ENCODE results near the gene HDAC9. TPM values are rescaled to one million over a fixed set of nuclear protein-coding genes. Genes with fewer than 3 reads are reported as not detected.

HDAC9 gene
- total RNA-seq, 1 experiment from 2014 or later = 11.3 TPM

DNA sequence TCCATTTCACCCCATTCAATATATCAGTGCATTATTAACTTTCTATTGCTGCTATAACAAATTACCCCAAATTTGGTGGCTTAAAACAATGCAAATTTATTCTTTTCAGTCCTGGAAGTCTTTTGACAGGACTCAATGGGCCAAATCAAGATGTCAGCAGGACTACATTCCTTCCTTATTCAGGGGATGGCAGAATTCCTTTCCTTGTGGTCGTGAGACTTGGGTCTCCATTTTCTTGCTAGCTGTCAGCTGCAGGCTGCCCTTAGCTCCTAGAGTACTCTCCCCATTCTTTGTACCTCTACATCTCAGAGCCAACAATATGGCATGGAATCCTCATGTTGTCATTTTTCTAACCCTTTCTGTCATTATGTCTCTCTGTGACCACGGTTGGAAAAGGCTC, 310.6 kb downstream of the HDAC9 start:
- no peaks in the 10 kb centered on the region for H3K9me3 Mint-ChIP-seq (ENCODE audit: unreplicated experiment)
- H3K4me3 Mint-ChIP-seq (ENCODE audit: unreplicated experiment) = no peak overlapping the region
- H3K27ac Mint-ChIP-seq (ENCODE audit: low read depth, unreplicated experiment) = no peak overlapping the region
- ChIA-PET POLR2A (no interaction called here), CTCF (no interaction called here)
- DNase-seq (ENCODE audit: unreplicated experiment) = no peak
- TF ChIP-seq, protein P1, sequence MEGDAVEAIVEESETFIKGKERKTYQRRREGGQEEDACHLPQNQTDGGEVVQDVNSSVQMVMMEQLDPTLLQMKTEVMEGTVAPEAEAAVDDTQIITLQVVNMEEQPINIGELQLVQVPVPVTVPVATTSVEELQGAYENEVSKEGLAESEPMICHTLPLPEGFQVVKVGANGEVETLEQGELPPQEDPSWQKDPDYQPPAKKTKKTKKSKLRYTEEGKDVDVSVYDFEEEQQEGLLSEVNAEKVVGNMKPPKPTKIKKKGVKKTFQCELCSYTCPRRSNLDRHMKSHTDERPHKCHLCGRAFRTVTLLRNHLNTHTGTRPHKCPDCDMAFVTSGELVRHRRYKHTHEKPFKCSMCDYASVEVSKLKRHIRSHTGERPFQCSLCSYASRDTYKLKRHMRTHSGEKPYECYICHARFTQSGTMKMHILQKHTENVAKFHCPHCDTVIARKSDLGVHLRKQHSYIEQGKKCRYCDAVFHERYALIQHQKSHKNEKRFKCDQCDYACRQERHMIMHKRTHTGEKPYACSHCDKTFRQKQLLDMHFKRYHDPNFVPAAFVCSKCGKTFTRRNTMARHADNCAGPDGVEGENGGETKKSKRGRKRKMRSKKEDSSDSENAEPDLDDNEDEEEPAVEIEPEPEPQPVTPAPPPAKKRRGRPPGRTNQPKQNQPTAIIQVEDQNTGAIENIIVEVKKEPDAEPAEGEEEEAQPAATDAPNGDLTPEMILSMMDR (IDR thresholded peaks at IDR 0.05; ENCODE audit: unreplicated experiment) = no peak
- no TSS peak for BruUV-seq (replicated peaks)
- no peaks in the 10 kb centered on the region for H3K27me3 Mint-ChIP-seq (ENCODE audit: insufficient read depth, unreplicated experiment)
- H3K36me3 Mint-ChIP-seq (ENCODE audit: insufficient read depth, unreplicated experiment) = no peaks in the 10 kb centered on the region
- intact Hi-C loops (cut with micrococcal nuclease) = no loop called here
- H3K4me1 Mint-ChIP-seq (ENCODE audit: insufficient read depth, unreplicated experiment) = peaks cover 6% of the 10 kb centered on the region

DNA sequence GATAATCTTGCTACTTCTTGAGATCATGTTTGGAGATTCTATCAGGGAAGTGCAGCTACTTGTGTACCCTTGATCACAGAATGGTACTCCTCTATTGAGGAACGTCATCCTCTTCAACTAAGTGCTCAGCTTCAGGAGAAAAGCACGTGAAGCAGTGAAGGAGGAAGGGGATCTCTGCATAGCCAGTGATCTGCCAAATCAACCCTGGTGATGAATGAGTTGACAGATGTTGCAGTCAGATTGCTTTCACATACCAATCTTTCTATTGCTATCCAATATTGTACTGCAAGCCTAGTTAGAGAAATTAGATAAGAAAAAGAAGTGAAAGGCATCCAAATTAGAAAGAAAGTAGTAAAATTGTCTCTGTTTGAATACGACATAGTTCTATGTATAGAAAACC, 312.5 kb downstream of the HDAC9 start:
- BruUV-seq (replicated peaks) = no TSS peak
- ChIA-PET POLR2A (no interaction called here), CTCF (no interaction called here)
- H3K9me3 Mint-ChIP-seq (ENCODE audit: unreplicated experiment) = peaks cover 7% of the 10 kb centered on the region
- no peak overlapping the region for H3K27ac Mint-ChIP-seq (ENCODE audit: low read depth, unreplicated experiment)
- intact Hi-C loops (cut with micrococcal nuclease) = no loop called here
- no peaks in the 10 kb centered on the region for H3K27me3 Mint-ChIP-seq (ENCODE audit: insufficient read depth, unreplicated experiment)
- H3K36me3 Mint-ChIP-seq (ENCODE audit: insufficient read depth, unreplicated experiment) = no peaks in the 10 kb centered on the region
- TF ChIP-seq, protein P1 (IDR thresholded peaks at IDR 0.05; ENCODE audit: unreplicated experiment) = no peak
- no peak overlapping the region for H3K4me3 Mint-ChIP-seq (ENCODE audit: unreplicated experiment)
- H3K4me1 Mint-ChIP-seq (ENCODE audit: insufficient read depth, unreplicated experiment) = peaks cover 6% of the 10 kb centered on the region
- DNase-seq (ENCODE audit: unreplicated experiment) = no peak

DNA sequence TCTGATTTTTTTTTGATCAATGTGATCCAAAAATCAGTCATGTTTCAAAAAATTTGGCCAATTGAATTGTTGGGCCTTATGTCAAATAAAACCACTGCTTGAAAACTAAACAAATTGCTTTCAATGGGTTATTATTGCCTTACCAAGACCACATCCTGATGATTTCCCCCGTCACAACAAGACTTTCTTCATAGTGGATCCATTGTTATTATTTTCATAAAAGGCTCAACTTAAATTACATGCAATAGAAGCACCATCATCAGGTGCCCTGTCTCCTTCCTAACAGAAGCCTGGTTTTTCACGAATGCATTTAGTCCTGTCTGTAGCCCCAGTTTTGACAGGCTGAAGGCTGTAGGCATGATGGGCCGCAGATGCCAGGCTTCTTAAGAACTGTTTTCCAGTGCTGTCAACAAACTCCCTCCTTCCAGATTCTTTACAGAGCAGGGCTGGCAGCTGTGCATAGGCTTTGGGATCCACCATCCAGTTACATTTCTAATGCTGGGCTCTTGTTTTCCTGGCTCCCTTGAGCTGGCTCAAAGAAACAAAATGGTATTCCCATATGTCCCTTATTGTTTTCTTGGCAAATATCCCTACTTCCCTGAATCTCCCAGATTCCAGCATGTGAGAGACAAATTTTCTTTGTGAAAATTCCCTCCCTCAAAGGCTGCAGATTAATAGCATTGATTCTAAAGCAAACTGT, 319.9 kb downstream of the HDAC9 start:
- Mint-ChIP-seq H3K27ac (ENCODE audit: low read depth, unreplicated experiment) (no peak overlapping the region), H3K9me3 (ENCODE audit: unreplicated experiment) (peaks cover 8% of the 10 kb centered on the region), H3K4me3 (ENCODE audit: unreplicated experiment) (no peak overlapping the region), H3K36me3 (ENCODE audit: insufficient read depth, unreplicated experiment) (no peaks in the 10 kb centered on the region), H3K4me1 (ENCODE audit: insufficient read depth, unreplicated experiment) (no peaks in the 10 kb centered on the region), H3K27me3 (ENCODE audit: insufficient read depth, unreplicated experiment) (no peaks in the 10 kb centered on the region)
- no peak for DNase-seq (ENCODE audit: unreplicated experiment)
- POLR2A ChIA-PET = no interaction called here
- no TSS peak for BruUV-seq (replicated peaks)
- intact Hi-C loops (cut with micrococcal nuclease) = no loop called here
- TF ChIP-seq, protein P1 (IDR thresholded peaks at IDR 0.05; ENCODE audit: unreplicated experiment) = no peak
- CTCF ChIA-PET = no interaction called here

DNA sequence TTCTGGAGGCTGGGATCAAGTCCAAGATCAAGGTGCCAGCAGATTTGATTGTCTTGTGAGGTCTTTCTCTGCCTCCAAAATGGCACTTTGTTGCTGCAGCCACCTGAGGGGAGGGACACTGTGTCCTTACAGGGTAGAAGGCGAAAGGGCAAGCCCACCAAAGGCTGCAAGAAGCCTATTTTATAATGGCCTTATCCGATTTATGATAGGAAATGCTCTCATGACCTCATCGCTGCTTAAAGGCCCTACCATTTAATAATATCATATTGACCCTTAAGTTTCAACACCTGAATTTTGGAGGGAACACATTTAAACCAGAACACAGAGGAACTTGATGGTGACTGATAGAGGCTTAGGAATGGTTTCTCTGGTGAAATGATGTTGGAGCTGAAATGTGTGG, 325.4 kb downstream of the HDAC9 start:
- no peaks in the 10 kb centered on the region for H3K9me3 Mint-ChIP-seq (ENCODE audit: unreplicated experiment)
- no peaks in the 10 kb centered on the region for H3K4me1 Mint-ChIP-seq (ENCODE audit: insufficient read depth, unreplicated experiment)
- no peaks in the 10 kb centered on the region for H3K27me3 Mint-ChIP-seq (ENCODE audit: insufficient read depth, unreplicated experiment)
- intact Hi-C loops (cut with micrococcal nuclease) = no loop called here
- ChIA-PET POLR2A (no interaction called here), CTCF (no interaction called here)
- no peak overlapping the region for H3K4me3 Mint-ChIP-seq (ENCODE audit: unreplicated experiment)
- H3K36me3 Mint-ChIP-seq (ENCODE audit: insufficient read depth, unreplicated experiment) = no peaks in the 10 kb centered on the region
- TF ChIP-seq, protein P1 (IDR thresholded peaks at IDR 0.05; ENCODE audit: unreplicated experiment) = no peak
- no TSS peak for BruUV-seq (replicated peaks)
- DNase-seq (ENCODE audit: unreplicated experiment) = no peak
- no peak overlapping the region for H3K27ac Mint-ChIP-seq (ENCODE audit: low read depth, unreplicated experiment)

Data from MCF 10A (cell line).